HPDE6-E6E7 (cell line): ENCODE results near the gene SEPTIN2.
A peak's percentile ranks its signal among the peaks of the same experiment; 100 is the strongest.
"Not testable (repeated sequence)": the region's sequence is repeated elsewhere in the genome, so short reads cannot be mapped to it uniquely, and the experiment has no call there.

ENCODE experiments used
- DNase-seq: peaks from one replicate; pipeline ENCODE4 v3.0.0; 2011; ENCODE audit warnings: missing footprints; ENCODE audit errors: extremely low spot score

Gene SEPTIN2

DNA sequence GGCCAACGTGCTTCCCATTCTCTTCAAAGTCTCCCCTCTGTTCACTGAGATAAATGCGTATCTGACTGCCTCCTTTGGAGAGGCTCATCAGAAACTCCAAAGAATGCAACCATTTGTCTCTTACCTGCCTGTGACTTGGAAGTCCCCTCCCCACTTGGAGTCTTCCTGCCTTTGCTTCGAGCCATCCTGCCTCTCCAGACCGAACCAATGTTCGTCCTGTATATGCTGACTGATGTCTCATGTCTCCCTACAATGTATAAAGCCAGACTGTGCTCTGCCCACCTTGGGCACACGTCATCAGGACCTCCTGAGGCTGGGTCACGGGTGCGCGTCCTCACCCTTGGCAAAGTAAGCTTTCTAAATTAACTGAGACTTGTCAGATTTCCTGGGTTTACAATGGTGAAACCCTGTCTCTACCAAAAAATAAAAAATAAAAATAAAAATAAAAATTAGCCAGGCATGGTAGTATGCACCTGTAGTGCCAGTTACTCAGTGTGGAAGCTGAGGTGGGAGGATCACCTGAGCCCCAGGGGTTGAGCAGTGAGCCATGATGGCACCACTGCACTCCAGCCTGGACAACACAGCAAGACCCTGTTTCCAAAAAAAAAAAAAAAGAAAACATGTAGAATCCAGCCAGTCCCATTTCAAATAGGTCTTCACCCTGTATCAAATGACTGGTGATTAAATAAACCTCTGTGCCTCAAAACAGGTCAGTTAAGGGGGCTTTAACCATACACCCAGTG, 29.2 kb upstream of the SEPTIN2 start:
- no peak for DNase-seq

DNA sequence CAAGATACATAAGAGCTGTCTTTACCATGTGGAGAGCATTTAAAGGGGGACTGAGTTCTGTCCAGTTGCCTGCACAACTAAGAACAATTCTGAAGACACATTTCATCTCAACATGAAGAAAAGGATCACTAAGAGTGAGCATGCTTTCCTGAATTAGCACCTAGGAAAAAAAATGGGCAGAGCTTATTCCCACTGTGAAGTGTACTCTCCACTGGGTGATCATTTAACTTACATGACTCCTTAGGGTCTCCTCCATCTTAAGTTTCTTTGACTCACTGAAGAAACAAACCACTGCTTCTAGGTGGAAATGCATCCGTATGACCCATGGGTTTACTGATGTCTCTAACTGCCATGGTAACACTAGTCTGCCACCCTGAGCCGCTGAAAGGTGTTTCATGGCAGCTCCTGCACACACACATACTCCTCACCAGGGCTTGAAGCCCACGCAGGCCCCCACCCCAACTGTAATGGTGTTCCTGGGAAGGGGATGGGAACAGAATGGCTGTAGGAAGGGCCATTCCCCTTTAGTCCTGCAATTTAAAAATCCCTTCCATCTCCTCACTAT, 27.3 kb upstream of the SEPTIN2 start:
- no peak for DNase-seq

DNA sequence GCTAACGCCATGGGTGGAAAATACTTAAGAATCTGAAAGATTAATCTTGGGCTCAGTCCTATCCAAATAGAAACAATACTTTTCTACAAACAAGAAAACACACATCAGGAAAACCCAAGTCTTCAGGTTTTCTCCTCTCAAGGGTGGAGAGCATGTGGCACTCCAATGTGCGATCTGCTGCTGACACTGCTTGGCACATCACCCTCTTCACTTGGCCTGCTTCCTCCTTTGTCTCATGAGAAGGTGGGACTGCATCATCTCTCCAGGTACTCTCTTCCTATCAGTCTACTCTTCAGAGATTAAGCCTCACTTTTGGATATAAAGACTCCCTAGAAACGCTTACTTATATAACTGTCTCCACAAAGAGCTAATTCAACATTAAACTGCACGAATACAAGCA, 26.7 kb upstream of the SEPTIN2 start:
- no peak for DNase-seq

DNA sequence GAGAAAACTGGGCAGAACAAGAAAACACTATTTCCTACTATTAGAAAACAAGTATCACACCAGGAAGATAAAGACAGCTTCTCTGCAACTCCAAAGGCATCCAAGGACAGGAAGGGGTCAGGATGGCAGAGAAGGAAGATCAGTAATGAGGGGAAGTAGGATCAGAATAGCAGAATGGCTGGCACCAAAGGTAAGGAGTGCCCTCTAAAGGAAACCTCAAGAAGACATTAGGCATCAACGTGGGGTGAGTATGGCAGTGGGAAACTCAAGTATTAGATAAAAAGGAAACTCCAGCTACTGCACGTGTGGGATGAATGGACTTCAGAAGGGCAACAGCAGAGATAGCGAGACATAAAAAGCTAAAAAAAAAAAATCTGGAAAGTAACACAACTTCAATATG, 26.1 kb upstream of the SEPTIN2 start:
- no peak for DNase-seq

DNA sequence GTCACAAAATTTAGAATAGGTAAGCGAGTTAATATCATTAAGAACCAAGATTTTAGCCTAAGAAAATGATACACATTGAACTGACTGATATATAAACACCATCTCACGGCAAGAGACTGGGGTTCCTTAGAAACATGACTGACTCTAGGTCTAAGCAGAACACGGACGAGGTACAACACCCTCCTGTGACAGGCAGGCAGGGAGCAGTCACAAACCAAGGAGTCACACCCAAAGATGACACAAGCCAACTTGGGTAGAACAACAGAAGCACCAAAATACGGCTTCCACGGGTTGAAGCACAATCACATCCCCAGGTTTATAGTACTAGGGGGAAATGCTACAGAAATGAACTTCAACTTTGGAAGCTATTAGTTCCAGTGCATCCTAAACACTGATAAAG, 24.6 kb upstream of the SEPTIN2 start:
- DNase-seq = no peak

DNA sequence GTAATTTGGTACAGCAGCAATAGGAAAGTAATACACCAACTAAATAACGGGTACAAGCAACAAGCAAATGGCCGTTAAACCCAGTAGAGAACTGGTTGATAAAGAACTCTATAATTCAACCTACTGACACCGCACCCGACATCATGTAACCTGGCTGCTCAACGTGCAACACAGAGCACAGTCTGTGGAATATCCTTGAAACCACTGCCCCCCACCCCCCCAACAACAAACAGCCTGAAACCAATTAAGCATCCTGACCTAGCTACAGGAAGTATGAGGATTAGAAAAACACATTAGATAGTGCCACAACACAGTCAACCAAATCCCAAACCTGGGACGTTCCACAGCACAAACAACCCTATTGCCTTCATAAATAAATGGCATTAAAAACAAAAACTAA, 23.7 kb upstream of the SEPTIN2 start:
- DNase-seq = no peak

DNA sequence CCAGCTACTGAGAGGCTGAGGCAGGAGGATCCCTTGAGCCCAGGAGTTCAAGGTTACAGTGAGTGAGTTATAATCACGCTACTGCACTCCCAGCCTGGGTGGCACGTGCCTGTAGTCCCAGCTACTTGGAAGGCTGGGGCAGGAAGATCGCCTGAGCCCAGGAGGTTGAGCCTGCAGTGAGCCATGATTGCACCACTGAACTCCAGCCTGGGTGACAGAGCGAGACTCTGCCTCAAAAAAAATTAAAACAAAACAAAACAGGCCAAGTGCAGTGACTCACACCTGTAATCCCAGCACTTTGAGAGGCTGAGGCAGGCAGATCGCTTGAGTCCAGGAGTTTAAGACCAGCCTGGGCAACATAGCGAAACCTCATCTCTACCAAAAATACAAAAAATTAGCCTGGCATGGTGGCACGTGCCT, 22.3 kb upstream of the SEPTIN2 start:
- not testable (repeated sequence) for DNase-seq

DNA sequence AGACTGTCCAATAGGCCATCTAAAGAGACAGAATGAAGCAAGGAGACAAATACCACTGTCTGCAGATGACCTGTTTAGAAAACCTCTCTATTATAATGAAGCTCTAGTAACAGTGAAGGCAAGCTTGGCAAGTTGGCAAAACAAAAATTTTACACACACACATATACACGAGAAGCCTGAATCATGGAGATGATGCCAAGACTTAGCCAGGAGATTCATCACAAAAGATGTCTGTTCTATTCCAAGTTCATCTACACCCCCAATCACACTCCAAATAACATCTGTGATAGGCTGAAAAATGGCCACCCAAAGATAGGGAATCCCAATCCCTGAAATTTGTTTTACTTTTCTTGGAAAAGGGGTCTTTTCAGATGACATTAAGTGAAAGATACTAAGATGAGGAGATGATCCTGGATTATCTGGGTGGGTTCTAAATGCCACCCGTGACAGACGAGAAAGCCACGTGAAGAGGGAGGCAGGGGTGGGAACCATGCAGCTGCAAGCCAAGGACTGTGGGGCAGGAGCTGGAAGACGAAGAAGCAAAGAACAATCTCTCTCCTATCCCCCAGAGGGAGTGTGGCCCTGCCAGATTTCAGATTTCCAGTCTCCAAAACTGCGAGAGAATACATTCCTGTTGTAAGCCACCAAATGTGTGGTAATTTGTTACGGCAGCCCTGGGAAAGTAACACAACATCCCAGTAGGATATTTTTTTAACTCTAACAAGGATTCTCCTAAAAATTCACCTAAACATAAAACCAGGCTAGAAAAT, 20.2 kb upstream of the SEPTIN2 start:
- DNase-seq = no peak

DNA sequence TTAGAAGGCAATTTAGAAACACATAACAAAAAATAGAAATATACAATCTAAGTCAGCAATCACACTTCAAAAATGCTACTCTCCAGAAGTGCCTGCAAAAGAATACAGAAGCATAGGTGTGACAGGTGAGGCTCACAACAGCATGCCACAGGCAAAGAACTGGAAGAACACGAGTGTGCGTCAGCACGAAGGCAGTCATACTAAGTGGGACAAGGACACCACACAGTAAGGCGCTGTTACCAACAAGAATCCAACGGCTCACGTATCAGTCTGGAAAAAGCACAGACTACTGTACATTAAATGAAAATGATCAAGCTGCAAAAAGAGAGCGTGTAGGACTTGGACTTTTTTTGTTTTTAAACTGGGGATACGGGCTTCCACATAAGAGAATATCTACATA, 19.0 kb upstream of the SEPTIN2 start:
- no peak for DNase-seq

DNA sequence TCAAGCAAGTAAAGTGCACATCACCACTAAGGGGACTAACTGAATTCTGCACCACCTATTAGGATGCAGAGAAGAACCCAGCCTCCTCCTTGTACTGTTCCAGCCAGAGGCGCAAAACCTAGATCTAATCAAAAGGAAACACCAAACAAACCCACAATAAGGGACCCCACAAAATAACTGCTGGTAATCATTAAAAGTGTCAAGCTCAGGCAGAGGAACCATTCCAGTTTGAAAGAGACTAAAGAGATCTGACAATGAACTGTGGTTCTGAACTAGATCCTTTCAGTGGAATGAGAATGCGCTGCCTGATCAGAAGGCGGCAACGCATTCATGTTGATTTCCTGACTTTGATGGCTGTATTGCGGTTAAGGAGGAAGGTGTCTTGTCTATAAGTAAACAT, 17.1 kb upstream of the SEPTIN2 start:
- no peak for DNase-seq

DNA sequence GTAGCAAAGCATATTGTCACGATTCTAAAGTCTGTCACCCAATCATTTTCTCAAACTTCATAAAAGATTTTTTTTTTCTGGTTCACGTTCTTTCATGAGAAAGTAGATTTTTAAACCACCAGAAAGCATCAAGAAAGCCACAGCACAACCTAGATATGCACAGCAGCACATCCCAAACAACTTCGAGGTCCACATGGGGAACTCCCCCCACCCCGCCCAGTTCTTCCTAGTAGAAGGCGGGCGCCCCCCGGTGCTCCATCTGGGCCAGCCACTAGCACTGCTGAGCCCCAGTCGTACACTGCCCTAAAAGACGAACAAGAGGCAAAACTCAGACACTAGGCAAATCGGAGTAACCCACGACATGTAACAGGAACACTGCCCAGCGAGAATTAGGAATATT, 15.7 kb upstream of the SEPTIN2 start:
- no peak for DNase-seq

DNA sequence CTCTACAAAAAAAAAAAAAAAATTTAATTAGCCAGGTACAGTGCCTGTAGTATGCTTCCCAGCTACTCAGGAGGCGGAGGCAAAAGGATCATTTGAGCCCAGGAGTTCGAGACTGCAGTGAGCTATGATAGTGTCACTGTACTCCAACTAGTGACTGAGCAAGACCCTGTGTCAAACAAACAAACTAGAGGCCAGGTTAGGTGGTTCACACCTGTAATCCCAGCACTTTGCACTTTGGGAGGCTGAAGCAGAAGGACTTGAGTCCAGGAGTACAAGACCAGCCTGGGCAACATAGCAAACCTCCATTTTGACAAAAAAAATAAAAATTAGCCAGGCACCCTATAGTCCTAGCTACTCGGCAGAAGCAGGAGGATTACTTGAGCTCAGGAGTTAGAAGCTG, 13.6 kb upstream of the SEPTIN2 start:
- DNase-seq = no peak

DNA sequence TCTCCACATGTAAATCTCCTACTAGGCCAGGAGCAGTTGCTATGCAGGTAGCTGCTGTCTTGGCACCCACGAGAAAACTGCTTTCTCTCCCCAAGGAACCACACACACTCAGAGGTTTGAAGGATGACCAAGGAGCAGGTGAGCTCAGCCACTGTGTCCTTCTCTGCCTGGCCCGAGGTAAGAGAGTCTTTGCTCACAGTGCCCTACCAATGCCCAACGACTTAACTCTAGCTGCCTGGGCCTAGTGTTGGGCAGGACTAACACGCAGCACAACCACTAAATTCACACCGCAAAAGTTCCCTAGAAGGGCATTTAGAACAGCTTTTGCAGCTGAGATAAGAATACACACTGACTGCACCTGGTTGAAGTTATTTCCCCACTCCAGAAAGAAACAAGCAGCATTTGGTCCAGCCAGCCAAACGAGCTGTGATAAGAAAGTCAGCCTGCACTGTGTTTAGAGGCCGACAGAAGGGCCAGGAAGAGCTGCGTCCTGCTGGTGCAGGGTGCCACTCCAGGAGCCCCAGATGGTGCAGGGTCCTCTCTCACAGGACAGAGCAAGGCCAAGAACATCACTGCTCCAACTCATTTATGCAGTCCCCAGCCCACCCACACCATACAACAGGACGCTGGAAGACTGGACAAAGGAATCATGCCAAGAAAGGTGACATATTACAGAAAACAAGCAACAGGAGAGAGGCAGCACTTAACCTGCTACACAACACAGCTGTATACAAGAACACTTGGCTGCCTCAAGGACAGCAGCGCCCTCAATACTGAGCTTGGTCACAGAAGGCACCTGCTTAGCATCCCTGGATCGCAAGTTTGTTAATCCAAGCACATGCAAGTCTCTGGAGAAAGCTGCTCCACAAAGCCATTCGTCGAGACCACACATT, 12.7 kb upstream of the SEPTIN2 start:
- no peak for DNase-seq

DNA sequence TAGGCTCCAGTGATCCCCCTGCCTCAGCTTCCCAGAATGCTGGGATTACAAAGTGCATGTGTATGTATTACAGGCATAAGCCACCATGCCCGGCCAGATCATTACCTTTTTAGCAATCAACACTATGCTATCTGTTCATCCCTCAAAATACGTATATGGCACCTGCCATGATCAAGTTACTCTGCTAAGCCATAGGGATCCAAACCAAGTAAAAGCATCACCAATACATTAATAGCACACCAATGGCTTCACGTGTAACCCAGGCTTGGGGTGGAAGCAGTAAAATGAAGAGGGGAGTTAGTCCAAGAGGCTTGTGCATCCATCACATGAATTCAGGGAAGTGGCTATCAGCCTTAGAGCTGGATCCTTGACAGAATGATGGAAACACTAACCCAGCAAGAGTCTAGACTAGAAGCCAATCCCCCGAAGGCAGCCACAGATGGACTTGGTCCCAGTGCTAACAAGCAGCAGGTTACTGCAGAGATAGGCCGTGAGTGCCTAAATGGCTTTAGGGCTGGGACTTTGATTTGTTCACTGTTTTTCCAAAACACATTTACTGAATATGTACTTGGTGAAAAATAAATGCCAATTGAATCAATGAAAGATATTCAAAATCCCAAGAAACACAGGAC, 11.6 kb upstream of the SEPTIN2 start:
- DNase-seq = no peak

DNA sequence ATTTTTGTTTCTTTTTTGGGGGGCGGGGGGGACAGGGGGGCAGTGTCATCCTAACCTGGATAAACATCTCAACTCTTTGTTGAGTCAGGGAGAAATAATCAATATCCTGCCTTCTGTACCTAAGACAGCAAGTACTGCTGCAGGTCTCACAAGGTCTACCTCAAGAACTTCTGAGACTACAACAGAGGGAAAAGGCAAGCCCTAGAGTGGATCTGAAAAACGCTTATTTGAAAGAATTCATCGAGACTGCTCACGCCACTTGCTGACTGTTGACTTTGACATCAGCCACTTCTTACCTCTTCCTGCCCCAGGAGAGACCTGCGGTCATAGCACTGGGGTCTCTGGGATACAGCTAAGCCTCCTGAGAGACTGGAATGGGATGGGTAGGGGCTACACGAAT, 8.7 kb upstream of the SEPTIN2 start:
- DNase-seq = no peak

DNA sequence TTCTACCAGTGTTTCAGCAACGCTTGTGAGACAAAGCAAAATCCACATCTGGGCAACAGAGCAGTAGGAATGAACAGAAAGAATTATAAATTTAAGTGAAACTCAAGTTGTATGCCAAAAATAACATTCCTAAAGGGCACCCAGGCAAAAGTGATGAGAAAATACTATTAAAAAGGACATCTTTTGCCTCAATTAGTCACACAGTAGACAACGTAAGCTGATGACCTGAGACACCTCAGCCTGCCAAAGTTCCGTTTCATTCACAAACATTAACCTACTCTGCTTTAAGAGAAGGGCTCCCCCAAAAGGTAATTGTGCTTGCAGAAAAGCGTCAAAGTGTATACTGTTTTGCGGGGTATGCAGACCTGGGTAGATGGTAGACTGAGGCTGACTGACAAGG, 7.5 kb upstream of the SEPTIN2 start:
- DNase-seq = no peak

DNA sequence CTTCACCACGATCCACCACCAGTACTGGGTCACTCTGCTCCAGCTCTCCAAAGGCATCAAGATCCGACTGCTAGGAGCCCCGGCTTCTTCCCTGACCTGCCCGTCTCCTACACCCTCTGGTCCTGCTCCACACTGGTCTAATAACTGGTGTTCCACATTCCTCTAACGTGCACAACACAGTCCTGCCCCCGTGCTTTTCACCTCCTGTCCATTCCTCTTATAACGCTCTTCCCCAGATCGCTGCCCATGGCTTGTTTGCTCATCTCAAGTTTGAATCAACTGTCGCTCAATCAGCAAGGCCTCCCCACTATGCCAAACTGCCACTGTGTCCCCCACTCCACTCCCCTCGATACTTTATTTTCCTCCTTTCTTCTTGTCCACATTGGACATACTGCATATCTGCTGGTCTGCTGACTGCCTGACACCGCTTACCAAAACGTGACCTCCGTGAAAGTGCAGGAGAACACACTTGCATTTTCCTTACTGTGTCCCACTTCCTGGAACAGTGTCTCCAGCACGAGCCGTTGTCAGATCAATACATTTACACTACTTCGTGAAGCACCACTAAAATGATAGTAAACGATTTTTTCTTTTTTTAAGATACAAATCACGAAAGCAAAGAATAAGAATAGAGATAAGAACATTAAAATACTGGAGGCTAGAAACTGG, 6.8 kb upstream of the SEPTIN2 start:
- no peak for DNase-seq

DNA sequence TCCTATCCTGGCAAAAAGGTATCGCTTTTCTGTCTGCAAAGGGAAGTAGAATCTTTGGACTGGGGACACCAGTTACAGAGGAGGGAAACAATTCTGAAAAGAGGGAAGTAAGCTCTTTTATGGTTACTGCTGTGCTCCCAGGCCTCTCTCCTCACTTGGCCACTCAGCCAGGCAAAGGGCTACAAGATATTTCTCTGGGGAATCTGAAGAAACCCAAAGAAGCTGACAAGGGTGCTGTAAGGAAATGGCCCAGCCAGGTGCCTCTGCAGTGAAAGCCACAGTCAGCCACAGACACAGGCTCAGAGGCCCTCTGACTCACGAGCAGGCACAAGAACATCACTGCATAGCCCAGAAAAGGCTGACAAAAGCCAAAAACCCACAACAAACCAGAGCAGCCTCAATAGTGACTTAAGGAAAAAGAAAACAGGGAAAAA, 6.0 kb upstream of the SEPTIN2 start:
- DNase-seq = no peak

DNA sequence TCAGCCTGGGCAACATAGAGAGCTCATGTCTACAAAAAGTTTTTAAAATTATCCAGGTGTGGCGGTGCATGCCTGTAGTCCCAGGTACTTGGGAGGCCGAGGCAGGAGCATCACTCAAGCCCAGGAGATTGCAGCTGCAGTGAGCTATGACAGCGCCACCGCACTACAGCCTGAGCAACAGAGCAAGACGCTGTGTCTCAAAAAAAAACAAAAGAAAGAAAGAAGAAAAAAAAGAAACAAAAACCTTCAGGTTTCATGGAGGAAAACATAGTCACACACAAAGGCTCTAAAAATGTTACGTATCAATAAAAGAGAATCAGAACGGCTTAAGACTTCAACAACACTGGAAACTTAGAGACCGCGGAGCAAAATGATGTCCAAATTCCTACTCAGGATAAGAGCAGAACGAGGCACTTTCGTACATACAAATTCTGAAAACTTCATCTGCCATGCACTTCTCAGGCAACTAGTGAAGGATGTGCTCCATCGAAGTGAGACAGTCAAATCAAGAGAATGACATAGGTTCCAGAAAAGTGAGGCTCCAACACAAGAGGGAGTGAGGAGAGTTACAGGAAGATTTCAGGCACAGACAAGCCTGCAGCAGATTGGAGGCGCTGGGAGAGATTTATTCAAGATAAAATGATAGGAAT, 4.7 kb upstream of the SEPTIN2 start:
- DNase-seq = no peak

DNA sequence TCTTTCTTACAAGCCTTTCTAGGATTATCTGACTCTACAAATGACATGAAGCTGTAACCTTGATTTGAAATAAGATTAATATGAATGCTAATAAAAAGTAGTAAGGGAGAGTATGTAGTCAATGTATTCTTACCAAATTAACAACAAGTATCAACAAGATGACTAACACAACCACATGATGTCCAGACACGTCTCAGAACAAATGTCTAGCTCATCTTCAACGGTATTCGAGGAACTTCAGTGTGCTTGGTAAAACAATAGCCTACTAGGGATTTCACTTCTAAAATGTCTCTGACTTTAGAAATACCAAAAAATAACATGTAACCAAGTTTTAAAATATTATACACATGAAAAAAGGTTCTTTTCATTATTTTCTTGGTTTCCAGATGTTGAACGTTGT, 3.6 kb upstream of the SEPTIN2 start:
- DNase-seq = peak; percentile 76
